ENCODE measurements around the gene P4HA2.

P4HA2 gene

GRCh38 chr5:132264546-132265335 is 37.1 kb upstream of the P4HA2 start:
- DNase-seq = no peak

DNA sequence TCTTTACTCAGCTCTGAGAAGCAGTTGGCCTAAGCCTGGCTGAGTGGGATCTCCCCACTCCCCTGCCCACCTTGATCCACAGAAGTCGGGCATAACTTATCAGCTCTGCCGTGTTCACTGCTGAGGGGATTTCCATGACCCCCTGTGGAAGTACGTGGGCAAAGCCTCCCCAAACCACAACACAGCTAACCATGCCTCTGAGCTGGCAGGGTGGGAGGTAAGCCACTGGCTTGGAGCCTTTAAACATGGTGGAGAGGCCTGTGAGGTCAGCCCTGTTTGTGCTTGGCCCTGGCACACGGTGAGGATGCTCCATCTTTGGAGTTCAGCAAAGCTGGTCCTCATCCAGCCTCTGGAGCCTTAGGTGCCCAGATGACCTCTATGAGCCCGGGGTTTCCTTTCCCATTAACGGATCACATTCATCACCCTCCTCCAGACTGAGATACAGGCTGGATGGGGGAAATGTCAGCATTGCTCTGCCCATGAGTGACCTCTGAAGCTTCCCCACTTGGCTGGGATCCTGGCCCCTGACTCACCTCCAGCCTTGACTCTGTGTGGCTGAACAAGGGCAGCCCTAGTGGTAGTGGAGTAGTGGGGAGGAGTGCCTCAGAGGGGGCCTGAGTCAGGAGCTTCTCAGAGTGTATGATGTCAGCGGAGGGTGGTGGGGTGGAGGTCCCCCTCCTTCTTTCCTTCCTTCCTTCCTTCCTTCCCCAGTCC is 36.1 kb upstream of the P4HA2 start:
- no peak for DNase-seq

GRCh38 chr5:132262882-132263547 is 35.4 kb upstream of the P4HA2 start:
- DNase-seq = no peak

GRCh38 chr5:132261881-132262845 is 34.5 kb upstream of the P4HA2 start:
- no peak for DNase-seq

- DNase-seq = no peak
Observed at GRCh38 chr5:132260714-132261551, 33.3 kb upstream of the P4HA2 start.

- DNase-seq = no peak
Observed at GRCh38 chr5:132260051-132260450, 32.4 kb upstream of the P4HA2 start.

DNA sequence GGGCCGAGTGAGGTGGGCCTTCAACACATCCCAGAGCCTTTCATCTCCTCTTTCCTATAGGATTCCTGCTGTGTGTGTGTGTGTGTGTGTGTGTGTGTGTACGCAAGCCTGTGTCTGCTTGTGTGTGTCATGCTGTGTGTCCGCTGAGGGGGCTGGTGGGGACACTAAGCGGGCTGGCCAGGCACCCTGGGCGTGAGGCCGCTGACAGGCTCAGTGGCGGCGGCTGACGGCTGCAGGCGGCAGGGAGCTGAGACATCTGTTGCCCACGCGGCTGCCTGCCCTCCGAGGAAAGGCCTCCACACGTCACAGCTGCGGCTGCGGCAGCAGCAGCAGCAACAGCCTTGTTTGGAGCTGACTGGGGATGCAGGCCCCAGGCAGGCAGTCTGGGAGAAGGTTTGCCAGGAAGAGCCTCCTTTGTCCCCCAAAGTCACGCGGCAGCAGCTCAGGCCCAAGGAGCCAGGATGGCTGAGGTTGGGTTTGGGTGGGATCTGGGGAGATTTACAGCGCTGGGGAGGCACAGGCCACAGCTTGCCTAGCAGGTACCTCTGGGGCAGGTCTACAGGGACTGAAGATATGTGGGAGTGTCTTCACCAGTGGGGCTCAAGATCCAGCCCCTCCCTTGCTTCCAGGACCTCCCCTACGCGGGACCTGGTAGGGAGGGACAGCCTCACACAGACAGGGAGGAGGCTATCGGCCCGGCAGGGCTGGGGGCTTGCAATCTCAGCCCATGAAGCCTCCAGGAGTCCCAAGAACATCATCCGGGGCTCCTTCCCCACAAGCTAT is 31.6 kb upstream of the P4HA2 start:
- peak; percentile 34 to 75 for DNase-seq

DNA sequence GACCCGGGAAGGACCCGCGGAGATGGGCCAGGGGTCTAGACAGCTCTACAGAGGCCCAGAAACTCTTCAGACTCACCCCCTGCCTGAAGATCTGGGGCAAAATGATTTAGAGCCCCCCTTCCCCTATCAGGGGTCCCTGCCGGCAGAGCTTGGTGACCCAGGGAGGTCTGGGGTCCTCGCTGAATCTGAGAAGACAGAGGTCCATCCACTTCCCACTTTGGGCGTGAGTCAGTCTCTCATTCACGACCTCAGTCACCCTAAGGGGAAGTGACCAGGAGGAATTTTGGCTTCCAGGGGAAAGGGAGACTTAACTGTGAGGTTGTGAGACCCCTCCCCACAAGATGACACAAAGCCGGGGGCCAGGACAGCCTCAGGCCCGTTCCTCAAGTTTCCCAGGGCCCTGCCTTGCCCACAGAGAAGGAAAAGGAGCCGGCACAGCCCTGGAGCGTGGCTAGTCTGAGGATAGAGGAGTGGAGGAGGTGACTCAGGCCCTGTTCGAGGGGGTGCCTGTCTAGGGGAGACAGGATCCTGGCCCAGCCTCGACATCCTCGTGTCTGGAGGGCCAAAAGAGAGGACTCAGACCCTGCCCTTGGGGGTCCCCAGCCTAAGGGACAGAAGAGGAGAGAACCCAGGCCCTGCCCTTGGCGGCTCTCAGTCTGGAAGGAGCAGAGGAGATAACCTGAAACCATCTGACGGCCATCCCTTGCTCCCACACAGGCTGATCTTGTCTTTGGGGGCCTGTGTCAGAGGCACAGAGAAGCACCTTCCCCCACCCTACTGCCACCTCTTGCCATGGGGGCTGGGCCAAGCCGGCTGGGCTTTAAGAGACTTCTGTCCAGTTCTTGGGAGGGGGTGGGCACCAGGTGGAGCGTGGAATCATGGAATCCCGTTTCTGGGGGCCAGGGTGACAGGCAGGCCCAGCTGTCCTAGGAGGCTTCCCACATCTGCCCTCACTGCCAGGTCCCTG is 30.7 kb upstream of the P4HA2 start:
- DNase-seq = peak; percentile 33 to 76

GRCh38 chr5:132257131-132258101 is 29.8 kb upstream of the P4HA2 start, which contains the start of gene PDLIM4:
TSS of gene PDLIM4 (plus strand) at chr5:132257696. CDS start at chr5:132257735, 39 bp downstream.
- peak in 1 of 2 experiments; percentile 25 for DNase-seq

- no peak for DNase-seq
Observed at GRCh38 chr5:132256783-132257130, 29.1 kb upstream of the P4HA2 start.

- DNase-seq = no peak
Observed at GRCh38 chr5:132256086-132256782, 28.6 kb upstream of the P4HA2 start.

GRCh38 chr5:132254321-132254977 is 26.8 kb upstream of the P4HA2 start:
- no peak for DNase-seq

DNA sequence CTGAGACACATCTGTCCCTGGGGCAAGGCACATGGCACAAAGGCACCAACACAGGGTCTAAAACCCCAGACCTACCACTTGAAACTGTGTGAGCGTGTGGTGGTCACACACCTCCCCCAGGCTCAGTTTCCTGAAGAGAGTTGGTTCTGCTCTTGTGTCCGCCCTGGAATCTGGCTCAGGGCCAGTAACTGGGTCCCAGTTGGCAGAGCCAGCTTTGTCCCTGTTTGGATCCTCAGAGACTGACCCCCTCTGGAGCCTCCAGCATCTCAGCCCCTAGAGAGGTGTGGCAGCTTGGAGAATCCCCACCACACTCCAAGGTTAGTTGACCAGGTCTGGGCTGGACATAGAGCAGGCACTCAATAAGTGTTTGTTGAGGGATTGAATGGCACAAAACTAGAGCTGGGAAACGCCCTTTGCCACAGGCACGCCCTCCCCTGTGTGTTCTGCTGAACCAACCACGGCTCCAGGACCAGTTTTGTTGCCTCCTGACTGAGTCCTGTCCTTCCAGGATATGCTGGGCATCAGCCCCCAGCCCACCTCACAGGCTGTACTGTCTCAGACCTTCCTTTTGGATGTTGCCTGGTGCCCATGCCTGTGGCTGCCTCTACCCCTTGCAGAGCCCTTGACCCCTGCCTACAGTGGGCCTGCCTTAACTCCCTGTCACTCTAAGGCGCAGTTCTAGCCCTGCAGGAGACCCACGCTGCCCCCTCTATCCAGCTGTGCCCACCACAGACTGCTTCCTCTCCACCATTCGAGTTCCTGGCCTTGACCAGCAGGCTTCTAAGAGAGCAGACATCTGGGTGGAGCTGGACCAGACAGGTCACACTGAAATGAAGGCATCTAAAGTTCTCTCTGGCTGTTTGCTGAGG is 26.0 kb upstream of the P4HA2 start:
- no peak for DNase-seq

DNA sequence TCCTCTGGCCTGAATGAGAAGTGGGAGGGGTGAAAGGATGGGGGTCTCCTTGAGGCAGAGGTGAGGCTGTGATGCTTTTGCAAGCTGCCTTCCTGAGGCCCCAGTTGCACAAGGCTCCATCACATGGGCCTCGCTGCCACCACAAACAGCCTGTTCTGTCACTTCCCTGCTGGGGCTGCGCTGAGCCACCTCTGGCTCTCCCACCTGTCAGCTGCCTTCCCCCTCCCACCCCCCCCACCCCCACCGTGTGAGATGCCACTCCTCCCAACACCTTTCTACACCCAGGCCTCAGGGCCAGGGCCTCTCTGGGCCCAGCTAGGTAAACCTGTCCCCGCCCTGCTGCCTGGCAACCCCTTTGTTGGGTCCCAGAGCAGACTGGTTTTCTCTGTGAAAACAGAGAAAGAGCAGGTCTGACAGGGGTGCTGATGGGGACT is 25.4 kb upstream of the P4HA2 start:
- no peak for DNase-seq

DNA sequence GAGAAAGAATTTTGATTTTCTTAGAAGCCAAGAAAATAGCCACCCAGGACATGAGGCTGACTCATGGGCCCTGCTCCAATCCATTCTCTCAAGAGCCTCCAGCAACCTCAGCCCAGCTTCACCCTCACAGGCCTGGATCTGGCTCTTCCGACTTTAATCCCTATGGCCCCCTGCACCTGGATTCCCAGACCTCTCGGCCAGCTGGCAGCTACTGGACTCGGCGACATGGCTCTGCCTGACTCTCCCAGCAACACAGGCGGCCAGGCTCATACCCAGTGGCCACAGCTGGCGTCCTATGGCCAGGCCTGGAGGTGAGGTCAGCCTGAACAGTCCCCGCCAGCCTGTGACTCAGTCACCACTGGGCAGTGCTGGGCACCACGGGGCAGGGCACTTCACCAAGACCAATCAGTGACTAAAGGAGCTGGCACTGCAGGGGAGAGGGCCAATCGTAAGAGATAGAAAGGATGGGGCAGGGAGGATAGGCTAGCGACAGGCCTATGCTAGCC is 23.6 kb upstream of the P4HA2 start:
- no peak for DNase-seq

- DNase-seq = no peak
Observed at GRCh38 chr5:132250547-132250946, 22.9 kb upstream of the P4HA2 start.
